Limb (tissue), 2 donors: Measurements from ENCODE around the gene SLC15A4.

Experiments used
- DNase-seq, 2 donors: peaks; one replicate each; pipeline ENCODE4 v3.0.0-alpha.2; 2016; ENCODE audit errors: extremely low spot score in 2 of 2

Gene SLC15A4

GRCh38 chr12:128755566-128755965 lies 68.2 kb downstream of the SLC15A4 start:
- DNase-seq = no peak

- DNase-seq = no peak
These were observed 69.5 kb downstream of the SLC15A4 start for GRCh38 chr12:128754275-128754674.

GRCh38 chr12:128753438-128753837 lies 70.3 kb downstream of the SLC15A4 start:
- no peak for DNase-seq

DNA sequence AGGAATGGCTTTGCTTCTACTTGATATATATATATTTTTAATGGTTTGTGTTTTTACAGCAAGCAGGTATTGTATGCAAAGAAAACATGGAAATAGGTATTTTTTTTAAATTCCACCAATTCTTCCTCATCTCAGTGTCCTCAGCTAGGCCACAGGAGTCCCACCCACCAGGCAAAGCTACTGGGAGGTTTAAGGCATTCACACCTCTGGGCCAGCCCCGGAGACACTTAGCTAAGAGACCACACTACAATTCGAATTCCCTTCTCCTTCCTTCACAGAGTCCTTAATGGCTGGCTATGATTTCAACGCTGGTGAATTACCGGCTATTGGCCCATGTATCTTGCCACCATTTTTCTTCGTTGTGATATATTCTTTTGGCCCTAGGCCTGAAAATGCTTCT lies 71.4 kb downstream of the SLC15A4 start:
- no peak for DNase-seq

GRCh38 chr12:128747441-128747840 lies 76.3 kb downstream of the SLC15A4 start:
- DNase-seq = no peak

GRCh38 chr12:128745772-128746689 lies 77.7 kb downstream of the SLC15A4 start:
- no peak for DNase-seq

DNA sequence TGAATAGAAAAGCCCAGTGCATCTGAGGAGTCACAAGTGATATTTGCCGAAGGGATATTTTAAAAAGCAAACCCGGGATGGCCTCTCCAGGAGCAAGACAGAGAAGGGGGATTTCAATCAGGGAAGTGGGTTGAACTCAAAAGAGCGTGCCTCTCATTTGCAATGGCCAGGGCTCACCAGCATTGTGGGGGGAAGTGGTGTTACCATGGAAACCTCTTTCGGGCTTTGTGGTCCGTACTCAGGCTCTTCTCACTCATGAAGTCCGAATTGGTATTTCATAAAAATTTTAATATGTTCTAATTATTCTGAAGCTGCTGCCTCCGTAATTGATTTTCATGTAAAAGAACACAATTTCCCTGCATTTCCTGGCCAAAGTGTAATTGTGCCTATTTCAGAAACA lies 79.8 kb downstream of the SLC15A4 start:
- no peak for DNase-seq
